Suppressor macrophage treated with lipopolysaccharide for 1 hour (primary cell): ENCODE measurements around the gene ZYG11A.

Source experiments
- DNase-seq, 3 donors: peaks; one replicate each; pipeline ENCODE4 v3.0.0-alpha.2; 2020 to 2022

ZYG11A gene

DNA sequence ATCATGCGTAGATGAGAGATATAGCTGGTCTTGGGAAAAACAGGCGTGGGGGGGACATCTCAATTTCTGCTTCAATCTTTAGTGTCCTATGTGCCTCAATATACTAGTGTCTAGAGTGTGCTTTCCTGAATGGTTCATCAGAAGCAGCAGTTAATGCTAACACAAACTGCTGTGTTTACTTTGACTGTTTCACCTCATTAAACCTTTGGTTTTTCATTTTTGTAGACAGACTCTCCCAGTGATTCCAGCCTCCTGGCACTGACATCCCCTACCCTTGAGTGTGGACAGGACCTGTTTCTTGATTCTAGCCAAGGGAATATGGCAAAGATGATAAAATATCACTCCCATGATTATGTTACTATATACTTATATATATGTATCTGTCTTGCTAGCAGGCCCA is 37.6 kb downstream of the ZYG11A start:
- no peak for DNase-seq

DNA sequence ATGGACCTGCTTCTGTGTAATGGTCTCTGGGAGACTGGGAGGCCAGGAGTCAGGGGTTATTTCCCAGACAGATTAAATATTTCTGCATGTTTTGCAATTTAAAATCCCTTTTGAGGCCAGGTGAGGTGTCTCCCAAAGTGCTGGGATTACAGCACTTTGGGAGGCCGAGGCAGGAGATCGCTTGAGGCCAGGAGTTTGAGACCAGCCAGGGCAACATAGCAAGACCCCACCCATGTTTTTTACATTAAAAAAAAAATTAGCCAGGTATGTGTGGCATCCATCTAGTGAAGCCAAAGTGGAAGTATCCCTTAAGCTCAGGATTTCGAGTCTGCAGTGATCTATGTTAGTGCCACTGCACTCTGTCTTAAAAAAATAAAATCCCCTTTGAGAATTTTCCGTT is 44.9 kb downstream of the ZYG11A start:
- no peak for DNase-seq

DNA sequence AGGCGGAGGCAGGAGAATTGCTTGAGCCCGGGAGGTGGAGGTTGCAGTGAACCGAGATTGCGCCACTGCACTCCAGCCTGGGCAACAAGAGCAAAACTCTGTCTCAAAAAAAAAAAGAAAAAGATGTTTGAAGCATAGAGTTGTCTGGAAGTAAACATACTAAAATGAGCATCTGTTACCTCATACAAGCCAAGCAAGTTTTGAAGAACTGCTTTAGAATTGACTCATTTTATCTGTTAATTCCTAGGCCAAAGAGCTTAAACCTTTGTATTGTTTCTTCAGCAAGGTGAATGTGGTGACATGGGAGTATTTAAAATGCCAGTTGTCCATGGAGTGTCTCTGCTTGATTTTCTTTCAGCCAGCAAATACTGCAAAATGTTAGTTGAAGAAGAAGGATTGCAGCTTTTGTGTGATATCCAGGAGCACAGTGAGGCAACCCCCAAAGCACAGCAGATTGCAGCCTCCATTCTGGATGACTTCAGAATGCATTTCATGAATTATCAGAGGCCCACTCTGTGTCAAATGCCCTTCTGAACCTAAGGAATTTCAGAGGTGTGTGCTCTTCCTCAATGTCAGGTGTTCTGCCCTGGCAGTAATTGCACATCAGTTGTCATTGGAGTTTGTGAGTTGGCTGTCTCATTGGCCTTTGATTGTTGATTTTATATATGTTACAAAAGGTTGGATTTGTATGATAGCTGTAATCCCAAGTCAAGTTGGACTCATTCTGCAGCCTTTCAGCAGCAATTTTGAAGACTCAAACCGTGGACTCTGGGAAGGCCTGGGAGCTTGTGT is 50.1 kb downstream of the ZYG11A start:
- no peak for DNase-seq

DNA sequence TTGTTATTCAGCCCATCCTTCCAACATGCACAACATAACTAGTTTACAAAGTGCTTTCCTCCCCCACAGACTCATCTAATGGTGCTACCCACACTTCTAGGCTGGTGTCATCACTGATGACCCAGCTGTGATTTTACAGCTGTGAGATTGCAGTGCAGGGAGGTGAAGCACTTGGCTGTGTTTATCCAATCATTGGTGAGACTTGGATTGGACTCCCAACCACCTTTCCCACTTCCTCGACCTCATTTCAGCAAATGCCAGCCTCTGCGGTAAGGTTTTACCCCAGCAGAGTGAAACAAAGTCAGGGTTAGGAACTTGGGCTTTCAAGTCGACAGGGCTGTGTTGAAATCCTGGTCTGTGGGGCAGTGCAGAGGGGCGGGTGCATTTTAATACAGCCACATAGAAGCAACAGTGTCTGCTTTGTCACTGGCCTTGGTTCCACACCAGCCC is 56.9 kb downstream of the ZYG11A start:
- no peak for DNase-seq

DNA sequence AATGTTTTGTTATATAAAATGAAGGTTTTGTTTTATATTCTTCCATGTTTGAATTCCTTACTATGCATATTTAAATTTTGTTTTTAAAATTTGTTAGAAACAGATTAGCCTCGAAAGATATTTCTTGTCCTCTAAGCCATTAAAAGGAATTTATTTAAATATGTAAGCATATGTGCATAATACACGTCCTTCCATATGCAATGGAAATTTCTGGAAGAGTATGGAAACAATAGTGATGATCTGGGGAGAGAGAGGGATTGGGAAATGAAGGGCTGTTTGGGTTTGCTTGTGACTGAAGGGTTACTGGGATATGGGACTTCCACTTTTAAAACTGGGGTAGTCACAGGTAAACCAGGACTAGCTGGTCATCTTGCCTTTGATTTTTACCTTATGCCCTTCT is 57.8 kb downstream of the ZYG11A start:
- DNase-seq, result no peak

DNA sequence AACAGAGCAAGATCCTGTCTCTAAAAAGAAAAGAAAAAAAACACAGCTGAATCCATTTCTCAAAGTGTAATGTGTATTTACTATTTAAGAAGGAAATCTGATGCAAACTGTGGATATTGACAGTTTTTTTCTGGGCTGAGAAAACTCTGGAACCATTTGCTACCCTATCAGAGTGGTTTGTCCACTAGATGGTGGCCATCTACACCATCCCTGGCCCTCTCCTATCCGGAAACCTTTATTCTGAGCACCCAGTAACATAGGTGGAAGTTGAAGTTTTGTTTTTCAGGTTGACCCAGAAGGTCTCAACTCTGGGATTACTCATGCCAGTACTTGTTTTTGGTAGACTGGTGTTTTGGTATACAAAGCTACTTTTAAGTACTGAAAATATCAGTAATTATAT is 58.8 kb downstream of the ZYG11A start:
- DNase-seq, result no peak

DNA sequence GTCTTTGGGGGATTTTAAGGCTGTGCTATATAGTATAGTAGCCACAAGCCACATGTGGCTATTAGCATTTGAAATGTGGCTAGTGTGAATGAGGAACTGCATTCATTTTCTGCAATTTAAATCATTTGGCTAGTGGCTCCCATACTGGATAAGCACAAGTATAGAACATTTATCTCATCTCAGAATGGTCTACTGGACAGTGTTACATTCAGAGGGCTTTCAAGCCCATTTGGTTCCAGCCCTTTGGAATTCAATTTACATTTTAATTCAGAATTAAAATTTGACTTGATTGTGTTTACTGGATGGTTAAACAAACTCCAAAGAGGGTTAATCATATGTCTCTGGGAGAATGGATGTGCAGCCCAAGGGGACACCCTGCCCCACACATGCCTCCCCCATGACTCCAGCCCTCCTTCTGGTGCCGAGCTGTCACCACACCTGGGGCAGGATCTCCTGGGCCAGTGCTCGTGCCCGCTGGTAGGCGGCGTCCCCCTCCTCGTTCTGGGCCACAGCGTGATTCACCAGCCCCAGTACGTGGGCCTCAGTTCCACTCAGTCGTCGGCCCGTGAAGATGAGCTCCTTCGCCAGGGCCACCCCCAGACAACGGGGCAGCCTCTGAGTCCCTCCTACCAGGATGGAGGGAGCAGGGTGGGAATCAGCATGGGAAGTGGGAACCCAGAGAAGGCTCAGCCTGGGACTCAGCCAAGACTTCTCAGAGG is 61.8 kb downstream of the ZYG11A start:
- no peak for DNase-seq

DNA sequence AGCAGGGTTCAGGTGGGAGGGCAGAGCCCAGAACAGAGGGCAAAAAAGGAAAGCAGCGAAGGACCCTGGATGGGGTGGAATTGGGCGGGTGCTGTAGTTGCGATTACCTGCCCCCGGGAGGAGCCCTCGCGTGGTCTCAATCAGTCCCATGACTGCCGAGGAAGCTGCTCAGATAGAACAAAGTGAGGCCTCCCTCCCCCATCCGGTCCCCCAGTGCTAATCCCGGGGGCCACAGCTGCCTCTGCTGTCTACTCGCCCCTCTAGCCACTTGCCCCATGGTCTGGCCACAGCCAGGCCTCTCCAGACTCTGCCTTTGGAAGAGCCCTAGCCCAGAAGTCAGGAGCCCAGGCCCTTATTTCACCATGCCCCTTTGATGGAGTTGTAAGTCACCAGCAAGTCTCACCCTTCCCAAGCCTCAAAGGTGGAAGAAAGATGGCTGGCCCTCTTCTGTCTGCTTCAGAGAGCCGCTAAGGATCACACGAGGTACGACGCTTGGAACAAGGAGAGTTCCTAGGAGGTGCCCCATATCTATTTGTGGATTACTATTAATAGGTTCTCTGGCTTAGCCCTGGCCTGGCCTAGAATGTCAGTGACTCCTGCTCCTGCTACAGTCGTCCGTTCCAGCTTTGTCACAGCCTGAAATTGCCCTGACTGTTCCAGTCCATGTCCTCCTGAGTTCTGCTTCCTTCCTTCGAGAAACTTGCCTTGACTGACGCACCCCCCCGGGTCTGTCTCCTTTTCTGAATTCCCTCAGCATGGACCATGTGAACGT is 62.6 kb downstream of the ZYG11A start:
- peak in 2 of 3 donors; percentile 19 to 31 for DNase-seq

DNA sequence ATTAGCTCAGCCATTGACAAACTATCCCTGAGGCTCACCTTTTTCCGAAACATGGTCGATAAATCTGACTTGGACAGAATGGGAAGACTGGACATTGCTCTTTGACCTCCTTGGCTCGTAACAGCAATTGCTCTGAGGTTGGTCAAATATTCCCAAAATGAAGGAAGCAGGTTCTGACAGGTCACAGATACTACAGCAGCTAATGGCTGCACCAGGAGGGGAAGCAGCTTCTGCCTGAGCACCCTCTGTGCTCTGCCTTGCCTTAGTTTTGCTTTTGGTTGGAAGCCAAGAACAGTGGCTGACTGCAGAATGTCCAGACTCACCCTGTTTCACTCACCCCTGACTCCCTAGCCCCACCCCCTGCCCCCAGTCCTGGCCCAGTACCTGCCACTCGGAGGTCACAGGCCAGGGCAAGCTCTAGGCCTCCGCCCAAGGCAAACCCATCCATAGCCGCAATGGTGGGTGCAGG is 63.6 kb downstream of the ZYG11A start:
- DNase-seq, result no peak

DNA sequence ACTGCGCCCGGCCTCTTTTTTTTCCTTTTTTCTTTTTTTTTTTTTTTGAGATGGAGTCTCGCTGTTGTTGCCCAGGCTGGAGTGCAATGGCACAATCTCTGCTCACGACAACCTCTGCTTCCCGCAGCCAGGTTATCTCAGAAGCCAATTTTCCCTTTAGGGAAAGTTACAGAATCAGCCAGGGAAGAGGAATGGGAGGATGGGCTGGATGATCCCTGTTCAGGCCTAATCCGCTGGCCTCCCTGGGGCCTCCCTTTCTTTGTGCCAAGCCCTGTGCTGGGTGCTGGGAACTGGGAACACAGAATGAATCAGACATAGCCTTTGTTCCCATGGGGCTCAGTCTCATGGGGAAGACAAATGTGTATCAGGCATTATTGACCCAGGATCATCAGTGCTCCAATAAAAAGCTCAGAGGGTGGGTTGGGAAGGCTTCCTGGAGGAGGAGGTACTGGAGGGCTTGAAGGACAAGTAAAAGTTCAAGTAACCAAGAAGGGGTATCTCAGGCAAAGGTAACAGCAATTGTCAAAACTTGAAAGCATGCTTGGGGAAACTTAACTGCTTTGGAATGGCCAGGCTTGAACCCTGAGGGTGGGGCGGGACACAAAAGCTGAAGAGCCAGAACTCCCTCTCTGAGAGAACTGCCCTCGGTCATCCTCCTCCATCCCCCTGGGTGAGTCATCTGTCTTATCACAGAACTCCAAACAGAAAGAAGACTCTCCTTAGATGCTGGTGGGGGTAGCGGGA is 64.7 kb downstream of the ZYG11A start:
- no peak for DNase-seq

DNA sequence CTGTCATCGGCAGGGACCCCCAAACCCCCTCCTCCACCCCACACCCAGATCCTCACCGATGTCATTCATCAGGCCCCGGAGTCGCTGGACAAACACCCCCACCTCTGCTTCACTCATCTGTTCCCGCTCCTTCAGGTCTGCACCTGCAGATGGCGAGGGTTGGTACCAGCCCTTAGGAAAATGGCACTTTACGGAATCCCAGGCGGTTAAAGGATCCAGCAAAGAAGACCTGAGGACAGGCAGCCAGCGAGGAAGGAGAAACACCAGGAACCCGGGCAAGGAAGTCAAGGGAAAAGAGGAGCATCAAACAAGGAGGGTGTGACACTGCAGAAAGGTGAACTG is 65.2 kb downstream of the ZYG11A start:
- DNase-seq, result no peak

DNA sequence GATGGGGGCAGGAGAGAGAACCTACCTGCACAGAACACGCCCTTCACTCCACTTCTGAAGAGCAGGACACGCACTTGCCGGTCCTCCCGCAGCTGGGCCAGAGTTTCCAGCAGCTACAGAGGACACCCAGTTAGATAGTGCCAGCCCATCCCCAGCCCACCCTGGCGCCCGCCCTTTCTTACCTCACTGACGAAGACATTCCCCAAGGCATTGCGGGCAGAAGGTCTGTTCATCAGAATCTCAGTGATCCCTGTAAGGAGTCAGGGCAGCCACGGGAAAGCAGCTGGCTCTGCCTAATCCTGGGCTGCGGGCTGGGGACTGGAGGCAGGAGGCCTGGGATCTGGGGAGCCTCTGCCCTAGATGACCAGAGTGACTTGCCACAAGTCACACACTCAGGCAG is 69.0 kb downstream of the ZYG11A start:
- DNase-seq, result no peak

DNA sequence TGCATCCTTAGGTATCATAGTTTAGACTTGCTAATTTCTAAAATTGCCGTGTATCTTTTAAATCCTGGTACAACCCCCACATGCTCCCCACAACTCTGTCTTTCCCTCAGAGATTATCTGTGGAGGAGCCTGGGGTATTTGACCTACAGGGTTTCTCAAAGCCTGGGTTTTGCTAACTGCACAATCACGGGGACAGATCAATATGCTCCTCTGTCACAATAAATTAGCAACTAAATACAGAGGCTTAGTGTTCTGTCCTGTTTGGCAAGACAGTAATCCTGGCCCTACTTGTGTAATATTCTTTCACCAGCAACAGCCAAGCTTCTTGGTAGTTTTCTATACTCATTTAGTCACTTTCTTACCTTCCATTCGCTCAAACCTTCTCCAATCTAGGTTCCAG is 70.5 kb downstream of the ZYG11A start:
- DNase-seq, result no peak

DNA sequence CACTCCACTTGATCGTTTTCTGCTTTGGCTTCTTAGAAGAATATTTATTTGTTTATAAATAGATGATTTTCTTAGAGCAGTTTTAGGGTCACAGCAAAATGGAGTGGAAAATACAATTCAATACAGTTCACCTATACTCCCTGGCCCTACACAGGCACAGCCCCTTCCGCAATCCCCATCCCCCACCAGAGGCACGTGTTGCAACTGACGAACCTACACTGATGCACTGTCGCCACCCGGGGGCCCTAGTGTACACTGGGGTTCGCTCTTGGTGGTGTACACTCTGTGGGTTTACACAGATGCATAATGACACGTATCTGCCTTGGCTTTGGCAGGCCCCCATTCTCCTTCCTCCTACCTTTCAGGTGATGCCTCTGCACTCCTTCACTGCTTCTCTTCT is 71.0 kb downstream of the ZYG11A start:
- DNase-seq, result no peak

DNA sequence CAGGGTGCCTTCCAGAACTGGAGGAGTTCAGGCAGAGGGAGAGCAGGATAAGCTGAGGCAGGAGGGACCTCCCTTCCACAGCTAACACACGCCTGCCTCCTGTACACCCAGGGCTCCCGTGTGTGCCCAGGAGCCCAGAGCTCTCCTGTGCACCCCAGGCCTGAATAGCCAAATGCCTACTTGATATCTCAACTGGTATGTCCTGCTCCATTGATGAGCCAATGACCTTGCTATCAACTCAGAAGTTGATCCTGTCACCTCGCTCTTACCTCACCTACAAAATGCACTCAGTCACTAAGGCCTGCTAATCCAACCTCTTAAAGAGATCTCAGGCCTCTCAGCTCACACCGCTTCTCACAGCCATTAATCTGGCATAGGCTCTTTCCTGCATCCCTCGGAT is 71.9 kb downstream of the ZYG11A start:
- DNase-seq, result no peak

DNA sequence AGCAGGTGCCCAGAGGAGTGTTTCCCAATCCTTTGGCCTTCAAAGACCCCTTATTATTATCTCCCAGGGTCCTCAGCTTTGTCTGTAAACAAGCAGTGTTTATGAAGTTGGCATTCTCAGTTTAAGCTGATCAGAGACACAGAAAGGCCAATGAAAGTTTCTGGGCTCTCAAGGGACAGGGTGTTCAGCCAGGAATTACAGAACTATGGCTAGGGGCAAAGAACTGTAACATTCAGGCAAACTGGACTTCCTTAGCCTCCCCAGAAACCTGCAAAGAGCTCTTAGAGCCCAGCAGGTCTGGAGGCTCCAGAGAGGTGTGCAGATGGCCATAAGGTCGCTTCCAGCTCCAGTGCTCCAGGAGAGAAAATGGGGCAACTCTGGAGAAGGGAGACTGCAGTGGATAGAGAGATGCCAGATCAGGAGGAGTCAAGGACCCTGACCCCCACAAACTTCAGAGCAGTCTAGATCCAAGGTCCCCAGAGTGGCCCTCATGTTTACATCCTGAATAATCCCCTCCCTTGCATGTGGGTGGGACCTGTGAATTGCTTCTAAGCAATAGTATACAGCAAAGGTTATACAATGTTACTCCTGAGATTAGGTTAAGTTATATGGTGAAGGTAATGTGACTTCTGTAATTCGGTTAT is 72.8 kb downstream of the ZYG11A start:
- DNase-seq, result no peak

DNA sequence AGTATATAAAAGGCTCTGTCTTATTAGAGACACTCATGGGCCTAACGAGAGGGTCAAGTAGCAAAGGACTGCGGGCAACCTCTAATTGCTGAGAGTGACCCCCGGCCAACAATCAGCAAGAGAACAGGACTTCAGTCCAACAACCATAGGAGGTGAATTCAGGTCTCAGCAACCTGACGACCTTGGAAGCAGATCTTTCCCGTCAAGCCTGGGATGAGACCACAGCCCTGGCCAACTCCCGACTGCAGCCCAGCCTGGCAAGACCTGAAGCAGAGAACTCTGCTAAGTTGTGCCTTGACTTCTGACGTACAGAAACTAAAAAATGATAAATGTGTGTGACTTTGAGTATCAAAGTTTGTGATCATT is 73.3 kb downstream of the ZYG11A start:
- DNase-seq, result no peak

DNA sequence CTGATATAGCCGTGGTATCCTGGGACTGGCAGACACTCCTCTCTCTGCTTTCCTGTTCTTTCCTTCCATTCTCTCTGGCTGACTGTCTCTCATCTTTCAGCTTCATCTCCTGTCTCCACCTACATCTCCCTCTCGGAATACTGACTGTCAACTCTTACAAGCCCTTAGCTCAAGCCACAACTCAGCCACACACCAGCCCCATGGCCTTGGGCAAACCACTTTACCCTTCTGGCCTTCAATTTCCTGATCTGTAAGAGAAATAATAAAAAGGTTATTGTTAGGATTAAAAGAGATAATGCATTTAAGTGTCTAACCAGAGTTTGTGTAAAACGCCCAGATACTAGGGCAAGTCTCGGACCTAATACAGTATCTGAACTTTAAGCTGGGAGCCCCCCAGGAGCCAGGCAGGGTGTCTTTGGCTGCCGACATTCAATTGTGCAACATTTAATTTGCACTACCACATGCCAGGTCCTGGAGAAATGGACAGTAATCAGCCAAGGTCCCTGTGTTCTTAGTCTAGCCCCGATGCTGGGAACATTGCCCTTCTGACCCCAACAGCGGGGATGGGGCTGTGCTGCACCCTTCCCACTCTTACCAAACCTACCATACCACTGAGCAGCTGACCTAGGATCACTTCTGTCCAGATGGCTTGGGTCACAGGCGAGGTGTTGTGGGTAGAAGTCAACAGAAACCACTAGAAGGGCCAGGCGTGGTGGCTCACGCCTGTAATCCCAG is 73.8 kb downstream of the ZYG11A start:
- DNase-seq, result no peak

DNA sequence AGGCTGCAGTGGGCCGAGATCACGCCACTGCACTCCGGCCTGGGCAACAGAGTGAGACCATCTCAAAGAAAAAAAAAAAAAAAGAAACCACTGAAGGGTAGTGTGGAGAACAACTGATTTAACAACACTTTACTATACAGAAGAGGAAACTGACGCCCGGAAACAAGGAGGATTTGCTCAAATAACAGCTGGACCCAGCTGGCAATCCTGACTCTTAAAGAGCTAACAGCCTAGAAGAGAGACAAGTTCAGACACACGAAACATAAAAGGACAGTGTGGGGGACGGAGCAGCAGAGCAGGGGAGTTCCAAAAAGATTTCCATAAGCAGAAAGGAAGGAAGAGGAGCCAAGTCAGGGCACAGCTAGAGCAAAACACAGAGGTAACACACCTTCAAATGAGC is 74.6 kb downstream of the ZYG11A start:
- DNase-seq, result no peak

DNA sequence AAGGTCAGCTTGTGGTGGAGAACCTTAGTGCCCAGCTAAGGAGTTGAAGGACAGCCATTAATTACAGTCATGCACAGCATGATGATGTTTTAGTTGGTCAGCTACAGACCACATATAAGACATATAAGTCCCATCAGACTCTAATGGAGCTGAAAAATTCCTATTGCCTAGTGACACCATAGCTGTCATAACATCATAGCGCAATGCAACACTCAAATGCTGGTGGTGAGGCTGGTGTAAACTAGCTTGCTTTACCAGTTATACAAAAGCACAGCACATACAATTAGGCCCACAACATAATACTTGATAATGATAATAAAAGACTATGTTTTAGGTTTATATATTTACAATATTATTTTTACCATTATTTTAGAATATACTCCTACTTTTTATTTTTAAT is 75.0 kb downstream of the ZYG11A start:
- no peak for DNase-seq

DNA sequence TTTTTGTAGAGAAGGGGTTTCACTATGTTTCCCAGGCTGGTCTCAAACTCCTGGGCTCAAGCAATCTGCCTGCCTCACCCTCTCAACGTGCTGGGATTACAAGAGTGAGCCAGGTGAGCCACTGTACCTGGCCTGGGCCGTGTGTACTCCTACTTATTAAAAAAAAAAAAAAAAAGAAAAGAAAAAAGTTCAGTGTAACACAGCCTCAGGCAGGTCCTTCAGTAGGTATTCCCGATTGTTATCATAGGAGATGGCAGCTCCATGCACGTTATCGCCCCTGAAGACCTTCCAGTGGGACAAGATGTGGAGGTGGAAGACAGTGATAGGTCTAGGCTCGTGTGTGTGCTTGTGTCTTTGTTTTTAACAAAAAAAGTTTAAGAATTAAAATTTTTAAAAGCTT is 75.6 kb downstream of the ZYG11A start:
- no peak for DNase-seq
